ENCODE data around the gene BARHL1. TPM values are rescaled to one million over a fixed set of nuclear protein-coding genes. Genes with fewer than 3 reads are reported as not detected.

The BARHL1 gene
- total and polyA plus RNA-seq, 2 experiments from 2014 or later: not detected

DNA sequence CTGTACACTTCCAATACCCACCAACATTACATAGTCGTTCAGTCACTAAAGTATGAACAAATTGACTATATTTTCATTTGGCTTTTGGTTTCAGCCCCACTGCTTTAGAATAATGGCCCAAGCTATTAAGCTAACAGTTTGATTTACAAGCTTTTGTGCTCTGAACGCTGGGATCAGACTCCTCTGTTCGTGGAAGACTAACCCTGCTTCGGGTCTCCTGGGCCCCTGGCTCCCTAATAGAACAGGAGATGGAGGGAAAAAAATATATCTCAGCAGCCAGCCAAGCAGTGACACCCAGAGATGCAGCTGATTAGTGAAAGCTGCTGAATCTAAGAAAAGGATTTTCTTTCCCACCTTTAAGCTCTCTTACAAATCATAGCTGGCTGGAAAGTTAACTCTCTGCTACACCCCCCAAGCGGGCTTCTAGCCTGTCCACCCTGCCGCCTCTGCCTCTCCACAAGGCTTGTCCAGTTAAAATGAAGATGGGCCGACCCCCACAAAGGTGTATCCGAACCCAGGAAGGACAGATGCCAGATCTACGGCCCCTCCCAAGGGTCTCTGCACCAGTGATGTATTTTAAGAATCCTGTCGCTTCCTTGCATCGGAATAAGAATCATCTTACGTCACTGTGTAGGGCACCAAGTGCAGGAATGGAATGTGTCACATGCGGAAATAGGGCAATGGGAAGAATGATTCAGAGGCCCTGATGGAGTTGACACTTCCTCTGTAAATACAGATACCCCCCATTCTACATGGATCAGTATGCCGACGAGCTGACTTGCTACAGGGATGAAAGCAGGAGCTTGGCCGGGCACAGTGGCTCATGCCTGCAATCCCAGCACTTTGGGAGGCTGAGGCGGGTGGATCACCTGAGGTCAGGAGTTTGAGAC lies 33.4 kb upstream of the BARHL1 start:
- no peak overlapping the region for H3K4me3 ChIP-seq
- H3K4me1 ChIP-seq (ENCODE audit: low read depth): peaks cover 7% of the 10 kb centered on the region
- TF ChIP-seq, protein P1, sequence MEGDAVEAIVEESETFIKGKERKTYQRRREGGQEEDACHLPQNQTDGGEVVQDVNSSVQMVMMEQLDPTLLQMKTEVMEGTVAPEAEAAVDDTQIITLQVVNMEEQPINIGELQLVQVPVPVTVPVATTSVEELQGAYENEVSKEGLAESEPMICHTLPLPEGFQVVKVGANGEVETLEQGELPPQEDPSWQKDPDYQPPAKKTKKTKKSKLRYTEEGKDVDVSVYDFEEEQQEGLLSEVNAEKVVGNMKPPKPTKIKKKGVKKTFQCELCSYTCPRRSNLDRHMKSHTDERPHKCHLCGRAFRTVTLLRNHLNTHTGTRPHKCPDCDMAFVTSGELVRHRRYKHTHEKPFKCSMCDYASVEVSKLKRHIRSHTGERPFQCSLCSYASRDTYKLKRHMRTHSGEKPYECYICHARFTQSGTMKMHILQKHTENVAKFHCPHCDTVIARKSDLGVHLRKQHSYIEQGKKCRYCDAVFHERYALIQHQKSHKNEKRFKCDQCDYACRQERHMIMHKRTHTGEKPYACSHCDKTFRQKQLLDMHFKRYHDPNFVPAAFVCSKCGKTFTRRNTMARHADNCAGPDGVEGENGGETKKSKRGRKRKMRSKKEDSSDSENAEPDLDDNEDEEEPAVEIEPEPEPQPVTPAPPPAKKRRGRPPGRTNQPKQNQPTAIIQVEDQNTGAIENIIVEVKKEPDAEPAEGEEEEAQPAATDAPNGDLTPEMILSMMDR (IDR thresholded peaks at IDR 0.05; ENCODE audit: low read depth, low read length): no peak
- H3K36me3 ChIP-seq: no peaks in the 10 kb centered on the region
- no peak overlapping the region for H3K27ac ChIP-seq
- no peaks in the 10 kb centered on the region for H3K9me3 ChIP-seq (ENCODE audit: low read depth)
- DNase-seq (ENCODE audit: low read depth in 1 of 2, low spot score in 1 of 2): peak in 1 of 2 donors; percentile 24
- no peaks in the 10 kb centered on the region for H3K27me3 ChIP-seq

DNA sequence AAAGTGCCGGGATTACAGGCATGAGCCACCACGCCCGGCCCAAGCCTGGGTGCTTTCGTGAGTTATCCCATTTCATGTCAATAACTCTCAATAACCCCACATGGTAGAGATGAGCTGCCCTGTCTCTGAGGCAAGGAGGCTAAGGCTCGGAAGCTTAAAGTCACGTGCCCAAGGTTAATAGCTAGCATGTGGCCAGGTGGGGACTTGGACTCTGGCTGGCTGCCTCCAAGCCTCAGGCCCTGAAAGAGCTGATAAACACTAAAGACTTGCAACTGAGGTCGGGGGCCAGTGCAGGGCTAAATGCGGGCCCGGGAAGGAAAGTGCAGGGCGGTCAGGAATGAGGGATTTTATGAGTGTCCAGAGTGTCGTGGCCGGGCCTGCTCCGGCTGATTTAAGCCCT lies 30.9 kb upstream of the BARHL1 start:
- TF ChIP-seq, protein P1 (IDR thresholded peaks at IDR 0.05; ENCODE audit: low read depth, low read length): no peak
- Histone ChIP-seq H3K27me3 (no peaks in the 10 kb centered on the region), H3K4me1 (ENCODE audit: low read depth) (peaks cover 6% of the 10 kb centered on the region)

DNA sequence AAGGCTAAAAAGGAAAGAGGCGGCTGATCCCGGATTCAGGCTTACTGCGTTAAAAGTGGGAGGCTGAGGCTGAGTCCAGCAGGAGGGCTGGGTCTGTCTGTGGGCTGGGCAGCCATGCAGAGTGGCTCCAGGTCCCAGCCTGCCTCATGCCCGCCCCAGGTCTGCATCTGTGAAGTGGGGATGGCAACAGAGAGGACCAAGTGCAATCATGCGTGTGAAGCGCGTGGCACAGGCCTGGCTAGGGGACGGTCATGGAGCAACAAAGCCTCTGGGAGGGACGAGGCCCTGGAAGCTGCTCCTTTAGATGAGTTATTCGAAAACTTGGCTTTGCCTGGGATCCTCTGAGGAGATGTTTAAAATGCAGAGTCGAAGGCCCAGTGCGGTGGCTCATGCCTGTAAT lies 30.4 kb upstream of the BARHL1 start:
- H3K36me3 ChIP-seq: no peaks in the 10 kb centered on the region
- H3K27me3 ChIP-seq: no peaks in the 10 kb centered on the region
- no peak overlapping the region for H3K4me3 ChIP-seq
- H3K27ac ChIP-seq: no peak overlapping the region
- H3K4me1 ChIP-seq (ENCODE audit: low read depth): peaks cover 4% of the 10 kb centered on the region
- no peak for DNase-seq (ENCODE audit: low read depth in 1 of 2, low spot score in 1 of 2)
- TF ChIP-seq, protein P1 (IDR thresholded peaks at IDR 0.05; ENCODE audit: low read depth, low read length): no peak
- H3K9me3 ChIP-seq (ENCODE audit: low read depth): no peaks in the 10 kb centered on the region

More for the DNA sequence above, 30.9 kb upstream of the BARHL1 start:
- no peak for DNase-seq (ENCODE audit: low read depth in 1 of 2, low spot score in 1 of 2)
- Histone ChIP-seq H3K4me3 (no peak overlapping the region), H3K9me3 (ENCODE audit: low read depth) (no peaks in the 10 kb centered on the region), H3K27ac (no peak overlapping the region), H3K36me3 (no peaks in the 10 kb centered on the region)

DNA sequence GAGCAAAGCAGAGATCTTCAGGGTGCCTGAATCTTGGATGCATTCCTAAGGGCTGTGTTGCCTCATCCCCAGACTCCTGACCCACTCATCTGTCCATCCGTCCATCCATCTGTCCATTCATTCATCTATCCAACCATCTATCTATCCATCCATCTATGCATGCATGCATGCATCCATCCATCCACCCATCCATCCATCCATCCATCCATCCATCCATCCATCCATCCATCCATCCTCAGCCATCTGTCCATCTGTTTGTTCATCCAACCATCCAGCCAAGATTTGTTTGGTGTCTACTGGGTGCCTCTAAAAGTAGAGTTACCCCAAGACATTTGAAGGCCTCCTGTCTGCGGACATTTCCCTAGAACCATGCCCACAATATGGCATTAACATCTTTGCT lies 27.7 kb upstream of the BARHL1 start:
- no peak overlapping the region for H3K4me3 ChIP-seq
- H3K36me3 ChIP-seq: no peaks in the 10 kb centered on the region
- no peak for DNase-seq (ENCODE audit: low read depth in 1 of 2, low spot score in 1 of 2)
- no peak overlapping the region for H3K27ac ChIP-seq
- TF ChIP-seq, protein P1 (IDR thresholded peaks at IDR 0.05; ENCODE audit: low read depth, low read length): no peak
- H3K4me1 ChIP-seq (ENCODE audit: low read depth): peaks cover under 1% of the 10 kb centered on the region
- no peaks in the 10 kb centered on the region for H3K9me3 ChIP-seq (ENCODE audit: low read depth)
- no peaks in the 10 kb centered on the region for H3K27me3 ChIP-seq

DNA sequence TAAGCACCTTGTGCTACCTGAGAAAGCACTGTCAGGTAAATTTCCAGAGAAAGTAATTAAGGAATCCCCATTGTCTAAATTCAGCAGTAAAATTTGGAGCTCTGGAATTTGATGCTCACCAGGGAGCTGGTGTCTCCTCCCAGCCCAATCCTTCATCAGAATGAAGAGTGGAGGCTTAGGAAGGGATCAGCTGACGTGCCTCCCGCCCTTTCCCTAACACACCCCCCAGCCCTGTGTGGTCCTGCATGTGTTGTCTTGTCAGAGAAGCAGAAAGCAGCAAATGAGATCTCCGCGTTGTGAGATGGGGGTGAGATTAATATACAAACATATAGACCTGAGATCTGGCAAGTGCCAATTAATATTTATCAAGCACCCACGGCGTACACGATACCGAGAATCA lies 26.9 kb upstream of the BARHL1 start:
- no peaks in the 10 kb centered on the region for H3K9me3 ChIP-seq (ENCODE audit: low read depth)
- H3K36me3 ChIP-seq: no peaks in the 10 kb centered on the region
- TF ChIP-seq, protein P1 (IDR thresholded peaks at IDR 0.05; ENCODE audit: low read depth, low read length): no peak
- no peak overlapping the region for H3K4me3 ChIP-seq
- DNase-seq (ENCODE audit: low read depth in 1 of 2, low spot score in 1 of 2): no peak
- H3K27ac ChIP-seq: no peak overlapping the region
- H3K27me3 ChIP-seq: no peaks in the 10 kb centered on the region
- H3K4me1 ChIP-seq (ENCODE audit: low read depth): peaks cover 8% of the 10 kb centered on the region

Measured in cardiac muscle cell (in vitro differentiated cells and primary cell).